IPS DF 4.7 (cell line): ENCODE measurements around the gene MB21D2.

Experiments used
- DNase-seq: peaks from one replicate; pipeline ENCODE4 v3.0.0-alpha.2; 2013; ENCODE audit warnings: low spot score; ENCODE audit errors: extremely low read depth

MB21D2 gene

GRCh38 chr3:192923731-192924130 is 6.1 kb upstream of the MB21D2 start:
- DNase-seq = no peak

GRCh38 chr3:192921793-192922192 is 4.1 kb upstream of the MB21D2 start:
- no peak for DNase-seq

- DNase-seq = no peak
These were observed 2.8 kb upstream of the MB21D2 start for GRCh38 chr3:192920411-192920810.

GRCh38 chr3:192919901-192920300 is 2.2 kb upstream of the MB21D2 start:
- DNase-seq = no peak

GRCh38 chr3:192918275-192918588 is 576 bp upstream of the MB21D2 start:
- no peak for DNase-seq

GRCh38 chr3:192917028-192917403 is 640 bp downstream of the MB21D2 start:
- DNase-seq = no peak

- peak; percentile 79 for DNase-seq
These were observed 1.2 kb downstream of the MB21D2 start for GRCh38 chr3:192916371-192917027.

- DNase-seq = no peak
These were observed 1.9 kb downstream of the MB21D2 start for GRCh38 chr3:192915722-192916121.

GRCh38 chr3:192915304-192915703 is 2.4 kb downstream of the MB21D2 start:
- no peak for DNase-seq

- DNase-seq = no peak
These were observed 2.8 kb downstream of the MB21D2 start for GRCh38 chr3:192914848-192915247.

- DNase-seq = no peak
These were observed 4.1 kb downstream of the MB21D2 start for GRCh38 chr3:192913540-192913939.

GRCh38 chr3:192911293-192911692 is 6.4 kb downstream of the MB21D2 start:
- DNase-seq = no peak

- no peak for DNase-seq
These were observed 9.9 kb downstream of the MB21D2 start for GRCh38 chr3:192907784-192908183.

- no peak for DNase-seq
These were observed 10.7 kb downstream of the MB21D2 start for GRCh38 chr3:192906940-192907339.

- DNase-seq = no peak
These were observed 11.5 kb downstream of the MB21D2 start for GRCh38 chr3:192905980-192906678.

- no peak for DNase-seq
These were observed 12.9 kb downstream of the MB21D2 start for GRCh38 chr3:192904632-192905289.

- no peak for DNase-seq
These were observed 15.1 kb downstream of the MB21D2 start for GRCh38 chr3:192902549-192902948.

- no peak for DNase-seq
These were observed 16.2 kb downstream of the MB21D2 start for GRCh38 chr3:192901435-192901834.

- DNase-seq = no peak
These were observed 18.1 kb downstream of the MB21D2 start for GRCh38 chr3:192899540-192899982.

- DNase-seq = no peak
These were observed 20.7 kb downstream of the MB21D2 start for GRCh38 chr3:192897005-192897404.

GRCh38 chr3:192896208-192896607 is 21.4 kb downstream of the MB21D2 start:
- no peak for DNase-seq

GRCh38 chr3:192894676-192895075 is 23.0 kb downstream of the MB21D2 start:
- no peak for DNase-seq
